T-helper 2 cell (primary cell): ENCODE data around the gene FSTL4.
"Not testable (repeated sequence)": the region's sequence is repeated elsewhere in the genome, so short reads cannot be mapped to it uniquely, and the experiment has no call there.

ENCODE experiments used
- DNase-seq, 5 experiments: peaks; one replicate each; pipeline versions ENCODE4 v3.0.0 to v3.0.0-alpha.2; 2012 to 2022

The FSTL4 gene

GRCh38 chr5:133400120-133400519, 212.2 kb downstream of the FSTL4 start:
- DNase-seq: no peak

GRCh38 chr5:133399247-133399891, 213.0 kb downstream of the FSTL4 start:
- no peak for DNase-seq

- DNase-seq: peak in 1 of 5 experiments; percentile 52
Measured at GRCh38 chr5:133398646-133399101, 213.7 kb downstream of the FSTL4 start.

- no peak for DNase-seq
Measured at GRCh38 chr5:133397990-133398645, 214.2 kb downstream of the FSTL4 start.

- DNase-seq: no peak
Measured at GRCh38 chr5:133397348-133397747, 215.0 kb downstream of the FSTL4 start.

- DNase-seq: no peak
Measured at GRCh38 chr5:133396814-133397213, 215.5 kb downstream of the FSTL4 start.

GRCh38 chr5:133396187-133396741, 216.1 kb downstream of the FSTL4 start:
- DNase-seq: no peak

GRCh38 chr5:133395207-133395606, 217.1 kb downstream of the FSTL4 start:
- not testable (repeated sequence) for DNase-seq

GRCh38 chr5:133394477-133394817, 217.9 kb downstream of the FSTL4 start:
- DNase-seq: not testable (repeated sequence)

- no peak for DNase-seq
Measured at GRCh38 chr5:133393776-133394476, 218.4 kb downstream of the FSTL4 start.

GRCh38 chr5:133392448-133392847, 219.9 kb downstream of the FSTL4 start:
- no peak for DNase-seq

- DNase-seq: no peak
Measured at GRCh38 chr5:133391354-133392136, 220.8 kb downstream of the FSTL4 start.

- DNase-seq: no peak
Measured at GRCh38 chr5:133390416-133391353, 221.7 kb downstream of the FSTL4 start.

- no peak for DNase-seq
Measured at GRCh38 chr5:133389066-133389590, 223.2 kb downstream of the FSTL4 start.

GRCh38 chr5:133387621-133388020, 224.7 kb downstream of the FSTL4 start:
- no peak for DNase-seq

- DNase-seq: no peak
Measured at GRCh38 chr5:133387091-133387490, 225.2 kb downstream of the FSTL4 start.

GRCh38 chr5:133386662-133387061, 225.7 kb downstream of the FSTL4 start:
- peak in 1 of 5 experiments; percentile 44 for DNase-seq

GRCh38 chr5:133385346-133385745, 227.0 kb downstream of the FSTL4 start:
- DNase-seq: no peak

GRCh38 chr5:133384903-133385302, 227.4 kb downstream of the FSTL4 start:
- no peak for DNase-seq

- no peak for DNase-seq
Measured at GRCh38 chr5:133384120-133384855, 228.1 kb downstream of the FSTL4 start.

- DNase-seq: no peak
Measured at GRCh38 chr5:133383580-133383939, 228.8 kb downstream of the FSTL4 start.
